GM12874 (cell line): Measurements from ENCODE around the gene UTRN.

Experiments
- CTCF ChIP-seq: IDR thresholded peaks from 2 replicates; pipeline ENCODE4 v1.5.1; 2011; ENCODE audit warnings: low read depth, mild to moderate bottlenecking, control low read depth, low read length, moderate library complexity; ENCODE audit not compliant: insufficient read depth

Gene UTRN

GRCh38 chr6:144285548-144285797 is 338 bp downstream of the UTRN start:
- TF ChIP-seq CTCF: no peak

- no peak for TF ChIP-seq CTCF
These were observed 815 bp downstream of the UTRN start for GRCh38 chr6:144285798-144286502.

GRCh38 chr6:144286503-144287393 is 1.6 kb downstream of the UTRN start:
- TF ChIP-seq CTCF: no peak

GRCh38 chr6:144289006-144289405 is 3.9 kb downstream of the UTRN start:
- no peak for TF ChIP-seq CTCF

GRCh38 chr6:144292372-144292771 is 7.2 kb downstream of the UTRN start:
- no peak for TF ChIP-seq CTCF

GRCh38 chr6:144294016-144294415 is 8.9 kb downstream of the UTRN start:
- TF ChIP-seq CTCF: no peak

- TF ChIP-seq CTCF: no peak
These were observed 10.1 kb downstream of the UTRN start for GRCh38 chr6:144295211-144295610.
